NCI-H524 treated with DMSO at 0.1 percent for 48 hours (cell line): Measurements from ENCODE around the gene KLRF2.
"Not testable (repeated sequence)": the region's sequence is repeated elsewhere in the genome, so short reads cannot be mapped to it uniquely, and the experiment has no call there.

ENCODE experiments used
- DNase-seq: peaks from one replicate; lab custom pipeline; 2025; lab: John Stamatoyannopoulos, UW

Gene KLRF2, protein sequence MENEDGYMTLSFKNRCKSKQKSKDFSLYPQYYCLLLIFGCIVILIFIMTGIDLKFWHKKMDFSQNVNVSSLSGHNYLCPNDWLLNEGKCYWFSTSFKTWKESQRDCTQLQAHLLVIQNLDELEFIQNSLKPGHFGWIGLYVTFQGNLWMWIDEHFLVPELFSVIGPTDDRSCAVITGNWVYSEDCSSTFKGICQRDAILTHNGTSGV

DNA sequence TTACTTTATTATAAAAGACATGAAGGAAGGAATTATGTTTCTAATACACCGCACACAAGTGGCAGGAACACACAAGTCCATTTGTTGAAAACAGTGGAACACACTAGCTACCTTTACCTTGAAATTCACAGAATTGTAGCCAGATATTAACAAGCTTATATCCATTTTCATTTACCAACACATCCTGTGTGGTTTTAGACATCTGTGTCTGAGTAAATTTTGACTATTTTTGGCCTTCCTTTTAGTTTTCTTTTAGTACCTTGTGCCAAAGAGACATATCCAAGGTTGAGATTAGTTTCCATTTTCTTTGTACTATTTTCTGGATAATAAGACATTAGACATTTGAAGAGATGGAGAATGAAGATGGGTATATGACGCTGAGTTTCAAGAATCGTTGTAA lies at the start of gene KLRF2:
TSS of gene KLRF2 (plus strand) at position 244 of the 400 bp plus-strand sequence. CDS start at position 351, 107 bp downstream.
- DNase-seq = no peak

DNA sequence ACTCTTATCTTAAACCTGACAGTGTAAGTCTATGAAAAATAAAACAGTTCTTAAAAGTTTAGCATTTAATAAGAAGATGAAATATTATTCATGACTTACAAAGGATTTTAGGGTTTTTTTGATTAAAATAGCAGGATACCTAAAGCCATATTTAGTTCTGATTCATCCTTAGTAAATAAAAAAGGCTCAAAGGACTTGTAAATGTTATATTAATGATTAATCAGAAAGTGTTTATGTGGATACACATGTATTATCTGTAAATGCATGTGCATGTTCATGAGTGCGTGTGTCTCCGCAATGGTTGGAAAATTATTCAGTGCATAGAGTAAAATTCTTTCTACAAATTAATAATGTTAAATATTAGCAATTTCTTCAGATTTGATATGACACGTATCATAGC lies 49.6 kb upstream of the KLRF2 start:
- no peak for DNase-seq

DNA sequence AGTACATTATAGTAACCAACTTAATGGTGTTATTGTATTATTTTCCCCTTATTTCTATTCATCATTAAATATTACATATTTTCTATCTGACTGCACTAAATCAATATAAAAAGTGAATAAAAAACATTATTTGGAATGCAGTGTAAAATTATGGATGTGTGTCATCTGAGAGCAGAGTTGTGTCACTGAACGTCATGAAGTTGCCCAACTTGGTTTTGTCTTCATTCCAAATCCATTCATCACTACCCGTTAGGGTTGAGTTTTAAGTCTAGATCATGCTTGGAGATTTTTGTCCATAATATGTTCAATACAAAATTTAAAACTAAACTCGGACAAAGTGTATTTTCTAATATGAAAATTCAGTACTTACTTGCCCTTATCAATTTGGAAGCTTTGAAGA lies 37.9 kb upstream of the KLRF2 start:
- DNase-seq = no peak

DNA sequence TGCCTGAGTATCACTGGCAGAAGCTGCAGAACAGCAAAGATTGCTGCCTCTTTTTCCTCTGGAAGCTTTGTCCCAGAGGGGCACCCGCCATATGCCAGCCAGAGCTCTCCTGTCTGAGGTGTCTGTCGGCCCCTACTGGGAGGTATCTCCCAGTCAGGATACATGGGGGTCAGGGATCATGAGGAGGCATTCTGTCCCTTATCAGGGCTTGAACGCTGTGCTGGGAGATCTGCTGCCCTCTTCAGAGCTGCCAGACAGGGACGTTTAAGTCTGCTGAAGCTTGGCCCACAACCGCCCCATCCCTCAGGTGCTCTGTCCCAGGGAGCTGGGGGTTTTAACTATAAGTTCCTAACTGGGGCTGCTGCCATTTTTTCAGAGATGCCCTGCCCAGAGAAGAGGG lies 32.4 kb upstream of the KLRF2 start:
- DNase-seq = no peak

DNA sequence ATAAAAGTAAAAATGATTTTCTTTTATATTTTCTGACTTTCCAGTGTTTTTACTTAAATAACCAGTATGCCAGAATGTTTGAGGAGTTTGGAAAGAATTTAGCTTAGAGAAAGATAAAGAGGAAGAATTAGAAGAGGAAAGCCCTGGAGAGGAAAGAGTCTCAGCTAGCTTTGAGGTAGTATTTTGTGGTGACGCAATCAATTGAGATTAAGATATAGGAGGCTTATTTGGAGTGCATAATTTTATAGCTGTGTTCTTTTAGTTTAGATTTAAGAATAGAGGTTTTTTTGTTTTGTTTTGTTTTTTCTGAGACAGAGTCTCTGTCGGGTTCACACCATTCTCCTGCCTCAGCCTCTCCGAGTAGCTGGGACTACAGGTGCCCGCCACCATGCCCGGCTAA lies 30.2 kb upstream of the KLRF2 start:
- DNase-seq = no peak

DNA sequence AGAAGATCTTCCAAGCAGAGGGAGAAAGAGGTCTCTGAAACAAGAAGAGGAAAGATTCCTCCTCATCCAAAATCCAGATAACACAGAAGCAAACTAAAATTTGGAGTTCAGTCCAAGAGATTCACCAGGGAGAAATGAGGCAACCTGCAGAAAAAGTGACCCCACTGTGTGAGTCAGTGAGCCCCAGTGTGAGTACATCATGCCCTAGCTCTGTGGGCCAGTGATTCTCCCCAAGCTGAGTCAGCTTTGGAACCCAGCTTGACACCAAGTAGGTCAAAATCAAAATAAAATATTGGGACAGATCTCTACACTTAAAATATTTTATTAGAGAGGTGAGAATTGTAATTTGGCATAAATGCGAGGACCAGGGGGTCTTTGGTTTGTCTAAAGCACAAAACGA lies 29.4 kb upstream of the KLRF2 start:
- DNase-seq = no peak

DNA sequence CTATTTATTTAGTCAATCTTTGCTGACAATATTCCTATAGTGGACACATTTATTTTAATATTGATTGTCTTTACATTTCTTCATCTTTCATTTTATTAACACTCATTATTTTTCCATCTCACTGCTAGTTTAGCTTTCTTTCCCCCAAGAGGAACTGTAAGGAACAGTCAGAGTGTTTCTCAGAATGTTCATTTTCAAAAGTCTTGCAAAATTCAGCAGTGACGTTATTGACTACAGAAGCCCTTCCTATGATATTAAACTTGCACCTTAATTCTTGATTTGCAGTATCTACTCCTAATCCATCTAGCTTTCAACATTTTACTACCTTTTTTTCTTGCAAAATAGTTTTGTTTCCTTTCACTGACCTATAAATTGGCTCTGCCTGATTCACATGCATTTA lies 25.1 kb upstream of the KLRF2 start:
- no peak for DNase-seq

DNA sequence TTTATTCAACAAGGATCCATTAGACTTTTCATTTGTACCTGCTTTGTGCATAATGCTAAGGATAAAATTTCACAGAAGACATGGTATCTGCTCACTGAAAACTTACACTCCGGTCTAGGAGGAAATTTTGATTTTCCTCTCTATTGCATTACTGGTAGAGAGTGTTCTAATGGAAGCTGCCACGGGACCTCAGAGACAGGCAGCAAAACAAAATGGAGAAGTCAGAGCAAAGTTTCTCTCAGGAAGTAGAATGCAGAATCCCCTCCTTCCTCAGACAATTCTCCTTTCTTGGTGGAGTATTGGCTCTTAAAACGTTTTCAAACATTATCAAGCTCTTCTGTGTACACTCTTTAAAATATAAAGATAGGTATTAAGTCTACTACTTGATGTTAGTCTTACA lies 24.4 kb upstream of the KLRF2 start:
- no peak for DNase-seq

DNA sequence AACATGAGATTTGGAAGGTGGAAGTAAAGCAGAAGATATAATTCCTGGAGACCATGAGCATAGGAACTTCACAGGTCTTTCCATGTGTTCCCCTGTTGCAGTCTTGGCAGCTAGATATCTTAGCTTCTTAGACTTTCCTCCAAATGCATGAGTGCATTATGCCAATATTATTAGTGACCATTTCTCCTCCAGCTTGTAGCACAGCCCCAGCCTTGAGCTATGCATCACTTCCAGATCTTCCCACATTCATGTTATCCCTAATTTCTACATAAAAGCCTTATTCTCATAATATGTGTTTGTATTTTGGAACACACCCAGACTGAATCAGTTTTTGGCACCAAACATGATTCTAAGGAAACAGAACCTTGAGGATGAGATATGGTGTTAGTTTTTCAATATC lies 23.2 kb upstream of the KLRF2 start:
- no peak for DNase-seq

DNA sequence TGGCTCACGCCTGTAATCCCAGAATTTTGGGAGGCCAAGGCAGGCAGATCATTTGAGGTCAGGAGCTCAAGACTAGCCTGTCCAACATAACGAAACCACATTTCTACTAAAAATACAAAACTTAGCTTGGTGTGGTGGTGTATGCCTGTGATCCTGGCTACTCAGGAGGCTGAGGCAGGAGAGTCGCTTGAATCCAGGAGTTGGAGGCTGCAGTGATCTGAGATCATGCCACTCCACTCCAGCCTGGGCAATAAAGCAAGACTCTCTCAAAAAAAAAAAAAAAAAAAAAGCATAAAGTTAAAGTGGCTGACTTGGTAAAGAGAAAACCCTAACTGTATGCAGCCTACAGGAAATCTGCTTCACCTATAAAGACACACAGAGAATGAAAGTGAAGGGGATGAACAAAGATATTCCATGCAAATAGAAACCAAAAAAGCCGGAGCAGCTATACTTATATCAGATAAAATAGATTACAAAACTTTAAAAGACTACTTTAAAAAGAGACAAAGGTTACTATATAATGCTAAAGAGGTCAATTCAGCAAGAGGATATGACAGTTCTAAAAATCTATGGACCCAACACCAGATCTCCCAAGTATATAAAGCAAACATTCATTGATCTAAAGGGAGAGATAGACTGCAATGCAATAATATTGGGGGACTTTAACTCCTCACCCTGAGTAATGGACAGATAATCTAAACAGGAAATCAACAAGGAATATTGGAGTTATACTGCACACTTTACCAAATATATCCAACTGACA lies 16.2 kb upstream of the KLRF2 start:
- no peak for DNase-seq

DNA sequence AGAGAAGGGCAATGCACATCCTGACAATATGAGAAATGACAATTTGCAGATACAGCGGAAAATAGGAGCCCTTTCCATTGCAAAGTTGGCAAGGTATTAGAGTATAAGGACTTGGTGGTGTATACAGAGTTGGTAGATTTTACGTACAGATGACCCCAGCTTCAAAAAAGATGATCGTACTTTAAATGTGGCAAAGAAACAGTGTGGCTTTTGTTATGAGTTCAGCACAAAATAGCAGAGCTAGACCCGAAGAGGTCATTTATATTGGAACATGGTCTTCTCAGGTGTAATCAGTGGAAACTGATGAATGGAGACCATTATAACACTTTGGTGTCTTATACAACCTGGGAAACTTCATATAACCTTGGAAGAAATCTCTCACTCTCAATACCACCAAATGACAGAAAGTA lies 14.4 kb upstream of the KLRF2 start:
- no peak for DNase-seq

DNA sequence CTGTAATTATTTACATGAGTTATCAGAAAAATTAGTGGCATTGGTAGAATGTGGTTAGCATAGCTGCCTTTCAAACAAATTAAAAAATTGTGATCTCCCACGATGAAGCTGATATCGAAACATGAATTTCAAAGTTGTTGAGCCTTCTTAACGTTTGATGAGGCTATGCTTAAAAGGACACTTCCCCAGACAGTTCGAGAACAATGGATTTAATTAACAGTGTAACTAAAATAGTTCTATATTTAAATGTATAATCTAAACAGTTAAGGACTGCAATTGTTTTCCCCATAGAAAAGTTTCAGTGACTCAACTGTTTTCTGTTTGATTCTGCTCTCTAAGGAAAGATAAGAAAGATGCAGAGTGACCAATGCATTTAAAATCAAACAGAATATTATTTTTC lies 13.8 kb upstream of the KLRF2 start:
- DNase-seq = no peak

DNA sequence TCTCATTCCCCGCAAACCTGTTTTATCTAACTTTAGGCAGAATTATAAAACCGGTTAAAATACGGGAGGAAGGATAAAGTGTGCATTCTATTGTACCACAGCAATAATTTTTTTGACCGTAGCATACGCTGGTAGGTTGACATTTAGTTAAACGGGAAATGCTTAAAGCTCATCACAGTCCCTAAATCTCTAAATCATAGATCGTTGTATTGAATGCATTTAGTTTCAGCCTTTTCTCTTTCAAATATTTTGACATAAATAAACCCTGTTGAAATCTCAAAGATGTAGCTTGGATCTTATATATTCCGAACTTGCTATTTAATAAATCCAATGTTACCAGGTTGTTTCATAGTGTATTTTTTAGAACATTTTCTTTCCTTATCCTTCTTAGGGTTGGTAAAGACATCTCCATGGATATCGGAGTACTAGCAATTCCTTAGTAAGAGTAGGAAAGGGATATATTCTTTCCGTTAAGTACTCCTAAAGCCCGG lies 12.9 kb upstream of the KLRF2 start:
- no peak for DNase-seq

DNA sequence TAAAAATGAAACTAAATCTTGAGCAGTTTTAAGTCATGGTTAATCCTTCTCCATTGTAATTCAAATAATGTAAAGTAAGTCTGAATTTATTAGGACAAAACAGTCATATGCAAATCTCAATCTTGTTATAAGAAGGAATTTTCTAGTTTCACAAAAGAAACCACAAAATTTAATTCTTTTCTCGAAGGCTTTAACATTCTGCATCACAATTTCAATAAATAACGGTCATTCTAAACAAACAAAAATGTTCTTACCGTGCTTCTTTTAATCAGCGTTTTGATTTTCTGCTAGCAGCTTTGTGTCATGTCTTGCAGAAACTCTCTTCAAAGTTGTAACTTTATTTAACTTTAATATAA lies 12.4 kb upstream of the KLRF2 start:
- no peak for DNase-seq

DNA sequence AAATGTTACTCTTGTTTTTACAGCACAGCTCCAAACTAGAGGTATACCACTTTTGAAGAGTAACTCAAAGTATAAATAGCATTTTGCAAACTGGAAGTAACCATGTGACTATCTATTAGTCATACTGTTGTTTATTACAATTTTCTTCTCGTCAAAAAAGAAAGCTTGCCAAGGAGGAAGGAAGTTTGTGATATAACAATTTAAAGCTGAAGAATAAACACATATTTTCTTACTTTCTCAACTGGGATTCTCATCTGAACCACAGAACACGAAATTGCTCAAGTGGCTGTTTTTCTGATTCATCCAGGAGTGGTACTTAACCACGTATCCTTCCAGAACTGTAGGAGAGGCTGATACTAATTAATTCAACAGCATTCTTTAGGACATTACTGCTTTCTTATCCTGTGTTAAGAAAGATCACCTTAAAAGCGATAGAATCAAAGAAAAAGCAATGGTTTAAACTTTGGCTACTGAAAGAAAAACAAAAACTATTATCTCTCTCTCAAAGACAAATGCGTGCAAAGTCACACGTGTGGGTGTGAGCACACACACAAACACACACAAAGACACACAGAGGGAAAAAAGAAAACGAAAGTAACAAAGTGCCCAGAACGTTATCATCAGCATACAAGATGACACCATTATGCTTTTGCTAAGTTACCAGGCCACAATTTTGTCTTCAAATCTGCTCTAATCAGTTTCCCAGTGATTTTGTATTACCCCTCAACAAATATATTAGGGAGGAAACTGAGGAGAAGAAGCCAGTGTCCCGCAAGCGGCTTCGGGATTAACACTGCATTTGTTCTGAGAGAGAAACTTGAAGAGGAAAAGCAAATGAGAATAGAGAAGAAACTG lies 11.8 kb upstream of the KLRF2 start, which contains the start of gene CLEC2B:
TSS of gene CLEC2B (minus strand) at position 48 of the 855 bp plus-strand sequence.
- no peak for DNase-seq

DNA sequence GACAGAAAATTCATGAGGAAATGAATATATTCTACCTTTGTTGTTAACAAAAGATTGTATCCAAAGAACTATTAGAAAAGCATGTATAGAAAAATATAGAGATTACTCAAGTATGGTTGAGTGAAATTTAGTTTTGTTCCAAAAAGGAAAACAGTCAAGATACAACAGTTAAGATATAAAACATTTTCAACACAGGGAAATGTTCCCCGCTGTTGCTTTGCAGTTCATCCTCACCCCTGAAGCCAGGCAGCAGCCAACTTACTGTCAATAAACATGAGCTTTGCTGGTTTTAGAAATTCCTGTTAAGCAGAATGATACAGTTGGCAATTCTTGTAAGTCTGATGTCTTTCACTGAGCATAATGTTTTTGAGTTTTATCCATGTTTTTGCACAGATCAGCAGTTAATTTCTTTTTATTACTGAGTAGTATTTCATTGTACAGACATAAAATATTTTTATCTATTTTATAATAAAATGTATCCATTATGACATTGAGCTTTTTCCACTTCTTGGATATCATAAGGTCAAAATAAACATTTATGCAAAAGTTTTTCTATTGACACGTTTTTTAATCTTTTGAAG lies 10.9 kb upstream of the KLRF2 start:
- no peak for DNase-seq

DNA sequence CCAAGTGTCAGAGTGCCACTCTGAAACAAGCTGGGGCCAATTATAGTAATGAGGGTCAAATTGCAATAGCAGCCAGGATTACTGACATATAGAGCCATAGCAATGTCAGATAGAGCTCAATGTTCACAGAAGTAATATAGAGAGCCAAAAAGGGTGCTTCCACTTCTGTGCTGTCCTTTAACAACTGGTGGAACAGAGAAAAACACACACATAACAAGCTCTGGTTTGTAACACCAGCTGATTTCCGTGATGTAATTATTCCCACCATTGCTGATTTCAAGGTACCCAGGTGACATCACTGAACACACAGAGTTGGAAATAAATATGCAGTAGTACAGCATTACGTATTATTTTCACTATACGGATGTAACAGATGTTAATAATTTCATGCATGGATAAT lies 9.1 kb upstream of the KLRF2 start:
- DNase-seq = no peak

DNA sequence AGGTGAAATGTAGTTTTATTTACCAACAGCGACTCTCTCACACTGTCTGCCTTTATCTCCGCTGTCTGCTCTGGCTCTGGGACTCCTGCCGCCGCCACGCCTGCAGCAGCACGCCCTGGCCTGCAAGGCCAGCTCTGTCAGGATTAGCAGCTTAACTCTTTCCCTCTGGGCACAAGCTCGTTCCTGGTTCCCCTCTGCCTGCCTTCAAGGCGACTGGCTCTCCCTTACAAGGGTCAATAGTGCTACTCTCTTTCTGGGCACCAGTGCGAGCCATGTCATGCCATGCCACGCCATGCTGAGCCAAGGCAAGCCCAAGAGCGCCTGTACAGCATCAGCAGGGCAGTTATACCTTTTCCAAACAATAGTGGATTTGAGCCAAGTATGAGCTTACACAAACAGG lies 8.5 kb upstream of the KLRF2 start:
- DNase-seq = no peak

DNA sequence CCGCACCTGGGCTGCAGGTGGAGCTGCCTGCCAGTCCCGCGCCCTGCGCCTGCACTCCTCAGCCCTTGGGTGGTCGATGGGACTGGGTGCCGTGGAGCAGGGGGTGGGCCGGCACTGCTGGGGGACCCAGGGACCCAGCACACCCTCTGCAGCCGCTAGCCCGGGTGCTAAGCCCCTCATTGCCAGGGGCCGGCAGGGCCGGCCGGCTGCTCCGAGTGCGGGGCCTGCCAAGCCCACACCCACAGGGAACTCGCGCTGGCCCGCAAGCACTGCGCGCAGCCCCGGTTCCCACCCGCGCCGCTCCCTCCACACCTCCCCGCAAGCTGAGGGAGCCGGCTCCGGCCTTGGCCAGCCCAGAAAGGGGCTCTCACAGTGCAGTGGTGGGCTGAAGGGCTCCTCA lies 5.2 kb upstream of the KLRF2 start:
- not testable (repeated sequence) for DNase-seq

DNA sequence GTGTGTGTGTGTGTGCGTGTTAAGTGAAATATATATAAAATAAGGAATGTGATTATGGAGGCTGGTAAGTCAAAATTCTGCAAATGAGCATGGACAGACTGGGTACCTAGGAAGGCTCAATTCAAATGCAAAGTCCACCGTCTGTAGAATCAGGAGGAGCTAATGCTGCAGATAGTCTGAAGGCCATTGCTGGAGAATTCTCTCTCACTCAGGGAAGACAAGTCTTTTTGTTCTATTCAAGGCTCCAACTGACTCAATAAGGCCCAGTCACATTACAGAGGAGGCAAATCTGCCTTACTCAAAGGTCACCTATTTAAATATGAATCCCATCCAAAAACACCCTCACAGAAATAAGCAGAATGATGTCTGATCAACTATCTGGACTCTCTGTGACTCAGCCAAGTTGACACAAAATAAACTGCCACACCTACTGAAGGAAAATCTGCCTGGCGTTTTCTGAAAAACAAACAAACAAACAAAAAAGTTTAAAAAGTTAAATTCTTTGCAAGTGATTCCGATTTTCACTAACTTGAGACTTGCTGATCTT lies 684 bp upstream of the KLRF2 start:
- no peak for DNase-seq

DNA sequence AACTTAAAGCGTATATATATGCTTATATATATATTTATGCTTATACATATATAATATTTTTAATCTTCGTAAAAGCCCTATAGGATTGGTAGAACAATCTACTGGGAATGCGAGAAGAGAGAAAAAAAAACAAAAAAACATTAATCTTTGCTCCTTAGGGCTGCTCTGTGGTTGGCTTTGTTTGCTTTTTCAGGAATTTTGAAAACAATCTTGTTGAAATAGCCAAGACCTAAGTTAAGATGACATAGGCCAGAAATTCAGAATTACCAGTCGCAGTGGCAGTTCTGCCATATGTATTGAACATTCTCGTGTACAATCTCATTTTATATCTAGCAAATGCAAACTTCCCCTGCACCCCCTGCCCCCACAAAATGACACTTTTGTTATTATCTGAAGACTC lies 699 bp downstream of the KLRF2 start:
- DNase-seq = no peak

DNA sequence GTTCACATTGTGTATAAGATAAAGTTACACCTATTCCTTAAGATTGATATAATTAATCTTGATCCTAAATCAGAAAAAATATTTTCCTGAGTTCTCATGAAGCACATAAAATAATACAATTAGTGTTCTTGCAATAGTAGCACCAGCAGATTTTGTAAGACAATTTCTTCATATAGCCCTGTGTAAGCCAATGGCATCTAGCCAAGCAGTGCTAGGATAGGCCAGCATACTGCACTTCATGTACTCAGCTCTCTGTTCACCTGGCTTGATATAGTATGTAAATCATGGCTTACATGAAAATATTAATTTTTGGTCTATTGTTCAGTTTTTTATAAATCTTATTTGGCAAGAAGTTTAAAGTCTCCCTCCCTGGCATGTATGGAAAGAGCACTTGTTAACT lies 1.9 kb downstream of the KLRF2 start:
- DNase-seq = no peak
